Neural cell (in vitro differentiated cells): ENCODE data around the gene NUDT3. TPM values are rescaled to one million over a fixed set of nuclear protein-coding genes. Genes with fewer than 3 reads are reported as not detected.

Experiments used
- H2AFZ ChIP-seq: fragments of 200-600, 300-800 bp; sonication (generic), shearing (Covaris generic); 2 replicates; pipeline ENCODE4 v1.6.0; 2014; ENCODE audit warnings: low read depth, mild to moderate bottlenecking, antibody characterized with exemption, low read length, moderate library complexity
- H3F3A ChIP-seq: fragments of 200-600 bp; shearing (Covaris generic); 2 replicates; pipeline ENCODE4 v1.6.1; 2016; ENCODE audit warnings: mild to moderate bottlenecking, moderate library complexity, mixed read lengths, antibody characterized with exemption, low read length; ENCODE audit not compliant: insufficient read depth, poor library complexity, severe bottlenecking
- H3K27ac ChIP-seq: fragments of 200-600, 300-800 bp; sonication (generic), shearing (Covaris generic); 2 replicates; pipeline ENCODE4 v1.5.1; 2014; ENCODE audit warnings: mild to moderate bottlenecking, low read length, moderate library complexity
- H3K27me3 ChIP-seq: fragments of 300-800, 200-600 bp; sonication (generic), shearing (Covaris generic); 2 replicates; pipeline ENCODE4 v1.6.0; 2014; ENCODE audit warnings: mild to moderate bottlenecking, low read depth, low read length, moderate library complexity; ENCODE audit not compliant: insufficient read depth
- H3K36me3 ChIP-seq: fragments of 300-800, 200-600 bp; sonication (generic), shearing (Covaris generic); 2 replicates; pipeline ENCODE4 v1.5.1; 2014; ENCODE audit warnings: mild to moderate bottlenecking, antibody characterized with exemption, low read length, moderate library complexity; ENCODE audit not compliant: insufficient read depth
- H3K4me2 ChIP-seq: fragments of 300-800, 200-600 bp; sonication (generic), shearing (Covaris generic); 2 replicates; pipeline ENCODE4 v1.6.0; 2014; ENCODE audit warnings: mild to moderate bottlenecking, low read length
- H3K4me3 ChIP-seq: fragments of 300-800, 200-600 bp; sonication (generic), shearing (Covaris generic); 2 replicates; pipeline ENCODE4 v1.5.1; 2014; ENCODE audit warnings: mild to moderate bottlenecking, low read length, moderate library complexity
- H3K79me2 ChIP-seq: fragments of 200-600 bp; shearing (Covaris generic); replicated peaks from 2 replicates; pipeline ENCODE4 v1.6.0; 2014; ENCODE audit warnings: mild to moderate bottlenecking, low read length, moderate library complexity; ENCODE audit not compliant: insufficient read depth
- H3K9ac ChIP-seq: fragments of 300-800, 200-600 bp; sonication (generic), shearing (Covaris generic); 2 replicates; pipeline ENCODE4 v1.6.1; 2016; ENCODE audit warnings: mild to moderate bottlenecking, low read length, mixed read lengths
- H3K9me2 ChIP-seq: fragments of 200-600 bp; shearing (Covaris generic); 2 replicates; pipeline ENCODE4 v1.6.1; 2016; ENCODE audit warnings: mild to moderate bottlenecking, low read length, mixed read lengths; ENCODE audit not compliant: insufficient read depth
- H3K9me3 ChIP-seq: fragments of 200-600, 300-800 bp; sonication (generic), shearing (Covaris generic); 2 replicates; pipeline ENCODE4 v1.6.1; 2016; ENCODE audit warnings: mild to moderate bottlenecking, mixed run types, low read length, moderate library complexity, mixed read lengths
- H4K20me1 ChIP-seq: fragments of 200-600 bp; shearing (Covaris generic); 2 replicates; pipeline ENCODE4 v1.6.1; 2016; ENCODE audit warnings: mild to moderate bottlenecking, mixed run types; ENCODE audit not compliant: insufficient read depth
- CTCF ChIP-seq: fragments of 450-650 bp; IDR thresholded peaks from 2 replicates; pipeline ENCODE4 v1.5.1; 2014; ENCODE audit warnings: antibody characterized with exemption, mild to moderate bottlenecking, moderate library complexity; ENCODE audit not compliant: poor library complexity, severe bottlenecking
- EP300 ChIP-seq: fragments of 450-650 bp; conservative IDR thresholded peaks from 2 replicates; pipeline ENCODE4 v1.6.1; 2014; ENCODE audit warnings: antibody characterized with exemption, mild to moderate bottlenecking, moderate library complexity; ENCODE audit not compliant: poor library complexity, severe bottlenecking
- EZH2 ChIP-seq: fragments of 200-600, 300-800 bp; shearing (Covaris generic), sonication (generic); IDR thresholded peaks from 2 replicates; pipeline ENCODE4 v1.6.1; 2014; ENCODE audit warnings: antibody characterized with exemption, low read length, borderline replicate concordance, mild to moderate bottlenecking; ENCODE audit not compliant: insufficient read depth, poor library complexity, severe bottlenecking
- MXI1 ChIP-seq: fragments of 450-650 bp; conservative IDR thresholded peaks from 2 replicates; pipeline ENCODE4 v1.6.1; 2014; ENCODE audit warnings: antibody characterized with exemption, mild to moderate bottlenecking; ENCODE audit not compliant: poor library complexity, severe bottlenecking
- POLR2AphosphoS5 ChIP-seq: IDR thresholded peaks from 2 replicates; pipeline ENCODE4 v1.6.1; 2012
- RAD21 ChIP-seq: fragments of 450-650 bp; conservative IDR thresholded peaks from 2 replicates; pipeline ENCODE4 v1.6.1; 2014; ENCODE audit warnings: antibody characterized with exemption, mild to moderate bottlenecking, moderate library complexity
- REST ChIP-seq: IDR thresholded peaks from 2 replicates; pipeline ENCODE4 v1.6.1; 2012; ENCODE audit warnings: borderline replicate concordance
- SMC3 ChIP-seq: fragments of 450-650 bp; conservative IDR thresholded peaks from 2 replicates; pipeline ENCODE4 v1.6.1; 2014; ENCODE audit warnings: antibody characterized with exemption, mild to moderate bottlenecking, moderate library complexity; ENCODE audit not compliant: poor library complexity
- TAF1 ChIP-seq: IDR thresholded peaks from 2 replicates; pipeline ENCODE4 v1.6.1; 2012; ENCODE audit warnings: low read depth
- polyA plus RNA-seq: library from polyadenylated mRNA; depleted of rRNA; stranded (reverse); fragments of >200 nt; gene quantifications from 2 replicates; pipeline ENCODE4 v1.2.3, GENCODE V29; 2014

NUDT3 gene
- polyA plus RNA-seq, 1 donor from 2014 or later, result 80.2 TPM

- Histone ChIP-seq H3K27me3 (no peaks in the 10 kb centered on the region), H3K36me3 (no peaks in the 10 kb centered on the region), H2AFZ (no peak overlapping the region), H3F3A (no peaks in the 10 kb centered on the region), H3K9me2 (no peaks in the 10 kb centered on the region), H3K4me3 (no peak overlapping the region), H3K9me3 (no peaks in the 10 kb centered on the region), H4K20me1 (no peaks in the 10 kb centered on the region), H3K27ac (no peak overlapping the region), H3K9ac (no peak overlapping the region), H3K4me2 (no peak overlapping the region), H3K79me2 (no peaks in the 10 kb centered on the region)
- TF ChIP-seq RAD21 (no peak), EZH2 (no peak), CTCF (no peak), POLR2AphosphoS5 (no peak), EP300 (no peak), TAF1 (no peak), MXI1 (no peak), REST (no peak), SMC3 (no peak)
These were observed 45.1 kb upstream of the NUDT3 start for GRCh38 chr6:34437644-34437970.

GRCh38 chr6:34436803-34437643, 44.6 kb upstream of the NUDT3 start:
- Histone ChIP-seq H3K27ac (no peak overlapping the region), H2AFZ (no peak overlapping the region), H3K9me3 (no peaks in the 10 kb centered on the region), H3K27me3 (no peaks in the 10 kb centered on the region), H3K4me3 (no peak overlapping the region), H3K36me3 (no peaks in the 10 kb centered on the region), H3F3A (no peaks in the 10 kb centered on the region), H3K9ac (no peak overlapping the region), H4K20me1 (no peaks in the 10 kb centered on the region), H3K9me2 (no peaks in the 10 kb centered on the region), H3K4me2 (no peak overlapping the region), H3K79me2 (no peaks in the 10 kb centered on the region)
- TF ChIP-seq CTCF (no peak), POLR2AphosphoS5 (no peak)
